ENCODE results near the gene ATP2B3.

- TF ChIP-seq CTCF (conservative IDR thresholded peaks at IDR 0.05; ENCODE audit: low read length), result no peak
- no peak for TF ChIP-seq EZH2phosphoT487 (IDR thresholded peaks at IDR 0.05; ENCODE audit: borderline replicate concordance)
These were observed 2.3 kb downstream of the ATP2B3 start for GRCh38 chrX:153519569-153520286.
